Calu3 (cell line): ENCODE data around the gene CPED1. TPM values are rescaled to one million over a fixed set of nuclear protein-coding genes. Genes with fewer than 3 reads are reported as not detected.

Experiments
- BruUV-seq: library from RNA; stranded (reverse); fragments of 400-500 nt; replicated peaks from 2 replicates; lab custom pipeline; 2021; lab: Mats Ljungman, UMichigan
- CTCF ChIA-PET: fragments of 300-600 bp; sonication (Branson Sonifier 250); formaldehyde crosslinking; loops from one replicate; lab custom pipeline; 2022; ENCODE audit warnings: antibody characterized with exemption; lab: Charles Lee
- DNase-seq: peaks from one replicate; pipeline ENCODE4 v3.0.0; 2022
- H3K27ac Mint-ChIP-seq: one replicate; pipeline ENCODE4 v1.8.0; 2022; ENCODE audit warnings: mixed read lengths; ENCODE audit not compliant: unreplicated experiment
- H3K27me3 Mint-ChIP-seq: one replicate; pipeline ENCODE4 v1.8.0; 2022; ENCODE audit warnings: mixed read lengths; ENCODE audit not compliant: unreplicated experiment
- H3K36me3 Mint-ChIP-seq: one replicate; pipeline ENCODE4 v1.8.0; 2022; ENCODE audit warnings: mild to moderate bottlenecking, moderate library complexity, mixed read lengths; ENCODE audit not compliant: insufficient read depth, unreplicated experiment
- H3K4me1 Mint-ChIP-seq: one replicate; pipeline ENCODE4 v1.8.0; 2022; ENCODE audit warnings: mild to moderate bottlenecking, low read depth, mixed read lengths; ENCODE audit not compliant: unreplicated experiment
- H3K4me3 Mint-ChIP-seq: one replicate; pipeline ENCODE4 v1.8.0; 2022; ENCODE audit warnings: mild to moderate bottlenecking, low read depth, moderate library complexity, mixed read lengths; ENCODE audit not compliant: unreplicated experiment
- H3K9me3 Mint-ChIP-seq: one replicate; pipeline ENCODE4 v1.8.0; 2022; ENCODE audit warnings: low read depth, mixed read lengths; ENCODE audit not compliant: unreplicated experiment
- intact Hi-C: fragments of 100-400 bp; cut with micrococcal nuclease; formaldehyde crosslinking; loops from one replicate; pipeline ENCODE4 v1.10.0; 2022; ENCODE audit not compliant: unreplicated experiment
- total RNA-seq: library from RNA; stranded (reverse); gene quantifications from 2 replicates; pipeline ENCODE4 v1.2.3, GENCODE V29; 2022
- TF ChIP-seq, protein P1 (sequence below): fragments of 200-600 bp; IDR thresholded peaks from one replicate; pipeline ENCODE4 v1.8.0; 2022; ENCODE audit warnings: antibody characterized with exemption; ENCODE audit not compliant: unreplicated experiment

The CPED1 gene
- total RNA-seq, 1 experiment from 2014 or later = 0.24 TPM

DNA sequence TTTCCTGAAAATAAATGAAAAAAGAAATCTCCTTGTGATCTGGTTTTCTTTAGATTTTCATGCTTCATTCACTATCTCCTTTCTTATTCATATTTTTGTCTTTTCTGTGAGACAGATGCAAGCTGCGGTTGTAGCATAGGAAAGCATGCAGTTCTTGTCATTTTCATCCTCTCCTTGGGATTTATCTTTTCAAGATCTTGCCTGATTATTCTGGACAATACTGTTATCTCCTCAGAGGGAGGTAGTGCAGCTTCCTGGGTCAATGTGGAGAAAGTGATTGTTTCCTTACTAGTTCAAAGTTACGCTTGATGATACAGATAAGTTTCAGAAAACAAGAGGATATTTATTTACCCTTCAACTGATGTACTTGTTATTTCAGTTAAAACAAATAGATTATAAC, 114.6 kb downstream of the CPED1 start:
- Mint-ChIP-seq H3K9me3 (peaks cover 8% of the 10 kb centered on the region), H3K36me3 (peaks cover 10% of the 10 kb centered on the region), H3K4me1 (peaks cover 33% of the 10 kb centered on the region), H3K27ac (peak overlapping the region; percentile 89), H3K27me3 (no peaks in the 10 kb centered on the region), H3K4me3 (peak overlapping the region; percentile 33)
- no peak for DNase-seq
- CTCF ChIA-PET = interaction anchor here (0.7 to 2.1 kb wide), 6 partner anchors 16 to 313 kb away, joined by 3 to 13 read pairs (median 4); partner anchors contain the start of gene CPED1
- no TSS peak for BruUV-seq
- TF ChIP-seq, protein P1, sequence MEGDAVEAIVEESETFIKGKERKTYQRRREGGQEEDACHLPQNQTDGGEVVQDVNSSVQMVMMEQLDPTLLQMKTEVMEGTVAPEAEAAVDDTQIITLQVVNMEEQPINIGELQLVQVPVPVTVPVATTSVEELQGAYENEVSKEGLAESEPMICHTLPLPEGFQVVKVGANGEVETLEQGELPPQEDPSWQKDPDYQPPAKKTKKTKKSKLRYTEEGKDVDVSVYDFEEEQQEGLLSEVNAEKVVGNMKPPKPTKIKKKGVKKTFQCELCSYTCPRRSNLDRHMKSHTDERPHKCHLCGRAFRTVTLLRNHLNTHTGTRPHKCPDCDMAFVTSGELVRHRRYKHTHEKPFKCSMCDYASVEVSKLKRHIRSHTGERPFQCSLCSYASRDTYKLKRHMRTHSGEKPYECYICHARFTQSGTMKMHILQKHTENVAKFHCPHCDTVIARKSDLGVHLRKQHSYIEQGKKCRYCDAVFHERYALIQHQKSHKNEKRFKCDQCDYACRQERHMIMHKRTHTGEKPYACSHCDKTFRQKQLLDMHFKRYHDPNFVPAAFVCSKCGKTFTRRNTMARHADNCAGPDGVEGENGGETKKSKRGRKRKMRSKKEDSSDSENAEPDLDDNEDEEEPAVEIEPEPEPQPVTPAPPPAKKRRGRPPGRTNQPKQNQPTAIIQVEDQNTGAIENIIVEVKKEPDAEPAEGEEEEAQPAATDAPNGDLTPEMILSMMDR = no peak
- intact Hi-C loops = loop anchor here (1.0 kb wide), 1 partner anchor 19 kb away; no protein-coding TSS in a partner anchor

DNA sequence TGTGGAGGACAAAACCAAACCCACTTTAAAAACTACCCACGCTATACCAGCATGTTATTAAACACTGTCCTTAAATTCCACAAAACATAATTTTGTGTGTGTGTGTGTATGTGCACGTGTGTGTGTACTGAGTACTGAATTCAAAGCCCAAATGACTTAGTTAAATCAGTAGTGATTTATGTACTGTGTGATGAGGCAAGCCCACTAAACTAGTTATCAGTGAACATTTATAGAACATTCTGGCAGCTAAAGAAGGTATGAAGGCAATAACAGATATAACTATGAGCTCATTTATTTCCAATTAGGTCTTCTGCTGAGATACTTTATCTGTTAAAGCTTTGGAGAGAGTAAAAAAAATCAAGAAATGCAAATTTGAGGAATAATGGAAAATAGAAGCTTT, 115.1 kb downstream of the CPED1 start:
- H3K27me3 Mint-ChIP-seq = no peaks in the 10 kb centered on the region
- H3K9me3 Mint-ChIP-seq = peaks cover 8% of the 10 kb centered on the region
- peak overlapping the region; percentile 89 for H3K27ac Mint-ChIP-seq
- TF ChIP-seq, protein P1 = no peak
- intact Hi-C loops = loop anchor here (1.0 kb wide), 1 partner anchor 19 kb away; no protein-coding TSS in a partner anchor
- DNase-seq = no peak
- H3K4me3 Mint-ChIP-seq = no peak overlapping the region
- BruUV-seq = no TSS peak
- CTCF ChIA-PET = interaction anchor here (1.0 to 2.1 kb wide), 3 partner anchors 16 to 115 kb away, joined by 4 to 13 read pairs (median 6); partner anchors contain the start of gene CPED1
- H3K4me1 Mint-ChIP-seq = peaks cover 33% of the 10 kb centered on the region
- peaks cover 10% of the 10 kb centered on the region for H3K36me3 Mint-ChIP-seq

DNA sequence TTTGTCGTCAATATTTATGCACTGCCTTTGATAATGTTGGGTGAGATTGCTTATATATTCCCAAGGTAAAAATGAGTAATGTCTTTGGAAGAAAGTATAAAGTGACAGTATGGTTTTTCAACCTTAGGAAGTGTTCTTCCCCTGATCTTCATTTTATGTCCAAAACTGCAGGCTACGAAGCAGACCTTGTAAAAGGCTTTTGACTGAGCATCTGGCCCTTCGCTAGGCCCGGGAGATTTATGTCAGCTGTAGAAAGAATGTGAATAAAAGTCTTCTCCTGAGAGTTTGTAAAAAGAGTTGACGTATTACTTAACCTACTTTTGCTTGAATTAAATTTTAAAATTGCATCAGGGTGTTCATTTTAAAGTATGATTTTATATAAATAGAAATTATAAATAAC, 116.8 kb downstream of the CPED1 start:
- no TSS peak for BruUV-seq
- CTCF ChIA-PET = no interaction called here
- no peak for DNase-seq
- Mint-ChIP-seq H3K9me3 (peaks cover 8% of the 10 kb centered on the region), H3K27ac (no peak overlapping the region), H3K4me1 (peaks cover 33% of the 10 kb centered on the region), H3K36me3 (peaks cover 10% of the 10 kb centered on the region), H3K4me3 (no peak overlapping the region), H3K27me3 (no peaks in the 10 kb centered on the region)
- TF ChIP-seq, protein P1 = no peak
- intact Hi-C loops = no loop called here

DNA sequence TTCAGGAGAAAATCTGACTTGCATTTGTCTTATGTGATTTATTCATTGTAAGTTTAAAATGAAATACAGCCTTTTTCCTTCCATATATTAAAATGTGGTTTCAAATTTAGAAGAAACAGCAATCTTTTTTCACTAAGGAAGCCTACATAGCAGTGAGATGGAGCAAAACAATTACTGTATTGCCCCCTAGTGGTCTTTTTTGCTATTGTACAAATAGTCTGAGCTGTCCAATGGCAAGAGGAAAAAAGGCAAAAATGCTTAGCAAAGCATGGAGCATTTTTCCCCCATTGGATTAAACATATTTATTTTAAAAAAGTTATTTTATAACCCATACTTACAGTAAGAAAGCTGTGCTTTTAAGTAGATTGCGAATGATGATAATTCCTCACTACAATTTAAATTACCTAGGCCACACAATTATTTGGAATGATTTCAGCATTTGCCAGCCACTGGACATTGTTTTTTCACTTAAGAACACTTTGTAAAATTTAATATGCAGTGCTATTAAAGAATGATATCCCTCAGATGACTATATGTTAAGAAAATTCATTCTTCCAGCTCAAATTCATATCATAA, 119.5 kb downstream of the CPED1 start:
- no peaks in the 10 kb centered on the region for H3K36me3 Mint-ChIP-seq
- TF ChIP-seq, protein P1 = peak; percentile 59
- peak; percentile 24 for DNase-seq
- no peak overlapping the region for H3K4me3 Mint-ChIP-seq
- H3K4me1 Mint-ChIP-seq = peaks cover 10% of the 10 kb centered on the region
- intact Hi-C loops = loop anchor here (1.0 kb wide), 3 partner anchors 27 to 302 kb away; no protein-coding TSS in a partner anchor
- no peak overlapping the region for H3K27ac Mint-ChIP-seq
- CTCF ChIA-PET = interaction anchor here (0.6 to 1.3 kb wide), 8 partner anchors 23 to 513 kb away, joined by 3 to 27 read pairs (median 4); partner anchors contain the start of gene CPED1
- no peaks in the 10 kb centered on the region for H3K9me3 Mint-ChIP-seq
- H3K27me3 Mint-ChIP-seq = no peaks in the 10 kb centered on the region
- no TSS peak for BruUV-seq
